A549 (cell line): Measurements from ENCODE around the gene RGS13. TPM values are rescaled to one million over a fixed set of nuclear protein-coding genes. Genes with fewer than 3 reads are reported as not detected.

ENCODE experiments used
- ATAC-seq, 2 experiments: fragments of 200-7000 bp in 1 of 2; fragments of >200 bp in 1 of 2; cut with Nextera tagmentation in 1 of 2; cut with Tn5 transposase in 1 of 2; 3 replicates each; pipeline versions ENCODE4 v1.8.0 to v1.9.1; 2018 to 2020; ENCODE audit warnings: mild to moderate bottlenecking in 1 of 2, moderate library complexity in 1 of 2
- CTCF ChIA-PET: fragments of 300-600 bp; sonication (Branson Sonifier 250); formaldehyde crosslinking; extraction: SDS; loops from one replicate; lab custom pipeline; 2021; ENCODE audit warnings: antibody characterized with exemption, inconsistent platforms; lab: Yijun Ruan, JAX
- POLR2A ChIA-PET: fragments of 350-600 bp; formaldehyde crosslinking; extraction: SDS; loops from one replicate; lab custom pipeline; 2021; ENCODE audit warnings: antibody characterized with exemption, inconsistent platforms; lab: Yijun Ruan, JAX
- DNase-seq, 2 experiments: peaks; one replicate each; pipeline versions ENCODE4 v3.0.0 to v3.0.0-alpha.2; 2011 to 2016; ENCODE audit warnings: low read depth in 1 of 2, low spot score in 1 of 2
- FAIRE-seq: peaks from 2 replicates; lab custom pipeline; 2011; peaks lifted over from hg19 to GRCh38; lab: Jason Lieb, UNC
- H3K27ac ChIP-seq, 2 experiments: fragments of >200 bp; sonication (Bioruptor Twin); formaldehyde crosslinking; 3 replicates each; pipeline ENCODE4 v1.5.1; 2016 to 2017
- H3K4me1 ChIP-seq: fragments of >200 bp; sonication (Bioruptor Twin); formaldehyde crosslinking; 3 replicates; pipeline ENCODE4 v1.6.1; 2016
- H3K4me2 ChIP-seq: fragments of >200 bp; sonication (Bioruptor Twin); formaldehyde crosslinking; 3 replicates; pipeline ENCODE4 v1.6.1; 2016
- H3K4me3 ChIP-seq: fragments of >200 bp; sonication (Bioruptor Twin); formaldehyde crosslinking; 3 replicates; pipeline ENCODE4 v1.5.1; 2016
- H3K9me3 ChIP-seq: fragments of >200 bp; sonication (Bioruptor Twin); formaldehyde crosslinking; 3 replicates; pipeline ENCODE4 v1.6.1; 2016
- BHLHE40 ChIP-seq: IDR thresholded peaks from 2 replicates; pipeline ENCODE4 v1.6.1; 2012; ENCODE audit warnings: low read depth, low read length, inconsistent platforms
- CBX2 ChIP-seq: fragments of 200-600 bp; sonication (generic); IDR thresholded peaks from 2 replicates; pipeline ENCODE4 v1.6.1; 2016; ENCODE audit warnings: low read depth, mild to moderate bottlenecking, borderline replicate concordance
- CEBPB ChIP-seq, 2 experiments: fragments of >200 bp in 1 of 2; sonication (Bioruptor Twin) in 1 of 2; formaldehyde crosslinking in 1 of 2; IDR thresholded peaks; 2 replicates each; pipeline ENCODE4 v1.6.1; 2012 to 2016
- CHD4 ChIP-seq: fragments of 200-600 bp; sonication (generic); IDR thresholded peaks from 2 replicates; pipeline ENCODE4 v1.6.1; 2016; ENCODE audit warnings: antibody characterized with exemption, mild to moderate bottlenecking, borderline replicate concordance
- CTCF ChIP-seq: fragments of >200 bp; sonication (Bioruptor Twin); formaldehyde crosslinking; IDR thresholded peaks from 3 replicates; pipeline ENCODE4 v1.5.1; 2016
- ESRRA ChIP-seq: fragments of 150-350 bp; IDR thresholded peaks from 2 replicates; pipeline ENCODE4 v1.6.1; 2014; ENCODE audit warnings: mild to moderate bottlenecking, low read length, borderline replicate concordance
- FOSB ChIP-seq: fragments of 250-450 bp; sonication (Bioruptor Pico); IDR thresholded peaks from 2 replicates; pipeline ENCODE4 v1.5.0; 2020; ENCODE audit warnings: mild to moderate bottlenecking, moderate library complexity
- FOSL2 ChIP-seq, 2 experiments: fragments of 450-650 bp in 1 of 2; fragments of >200 bp in 1 of 2; sonication (Bioruptor Twin) in 1 of 2; formaldehyde crosslinking; IDR thresholded peaks; 2 replicates each; pipeline versions ENCODE4 v1.5.0 to v1.6.1; 2016 to 2020; ENCODE audit warnings: mild to moderate bottlenecking in 1 of 2, moderate library complexity in 1 of 2
- GATA3 ChIP-seq: IDR thresholded peaks from 2 replicates; pipeline ENCODE4 v1.6.1; 2012; ENCODE audit warnings: borderline replicate concordance
- HOXA7 ChIP-seq: fragments of 250-450 bp; sonication (Bioruptor Pico); IDR thresholded peaks from 2 replicates; pipeline ENCODE4 v1.5.0; 2020; ENCODE audit warnings: mild to moderate bottlenecking, moderate library complexity
- HOXB13 ChIP-seq: fragments of 250-450 bp; sonication (Bioruptor Pico); IDR thresholded peaks from 2 replicates; pipeline ENCODE4 v1.5.0; 2020; ENCODE audit warnings: low read depth, mild to moderate bottlenecking, moderate library complexity
- JUN ChIP-seq, 2 experiments: fragments of >200 bp; sonication (Bioruptor Twin); formaldehyde crosslinking; IDR thresholded peaks; 2 replicates in 1 of 2; 3 replicates in 1 of 2; pipeline ENCODE4 v1.6.1; 2016 to 2017
- JUNB ChIP-seq: fragments of >200 bp; sonication (Bioruptor Twin); formaldehyde crosslinking; IDR thresholded peaks from 2 replicates; pipeline ENCODE4 v1.6.1; 2016
- KDM5A ChIP-seq: fragments of 200-600 bp; sonication (generic); IDR thresholded peaks from 2 replicates; pipeline ENCODE4 v1.6.1; 2016; ENCODE audit warnings: antibody characterized with exemption, mild to moderate bottlenecking
- MAZ ChIP-seq: fragments of 150-350 bp; IDR thresholded peaks from 2 replicates; pipeline ENCODE4 v1.6.1; 2014; ENCODE audit warnings: antibody characterized with exemption, low read depth, low read length, borderline replicate concordance
- NPAS2 ChIP-seq: fragments of 250-450 bp; sonication (Bioruptor Pico); IDR thresholded peaks from 2 replicates; pipeline ENCODE4 v1.8.0; 2022; ENCODE audit warnings: mild to moderate bottlenecking, moderate library complexity, borderline replicate concordance
- PHF8 ChIP-seq: fragments of 200-600 bp; sonication (generic); IDR thresholded peaks from 2 replicates; pipeline ENCODE4 v1.6.1; 2016; ENCODE audit warnings: low read depth, mild to moderate bottlenecking, antibody characterized with exemption, moderate library complexity, borderline replicate concordance
- RAD21 ChIP-seq, 2 experiments: fragments of >200 bp in 1 of 2; sonication (Bioruptor Twin) in 1 of 2; formaldehyde crosslinking in 1 of 2; IDR thresholded peaks in 1 of 2; conservative IDR thresholded peaks in 1 of 2; 2 replicates in 1 of 2; 3 replicates in 1 of 2; pipeline ENCODE4 v1.6.1; 2012 to 2018; ENCODE audit warnings: inconsistent platforms in 1 of 2
- REST ChIP-seq: fragments of 200-600 bp; sonication (generic); IDR thresholded peaks from 2 replicates; pipeline ENCODE4 v1.6.1; 2016; ENCODE audit warnings: antibody characterized with exemption, mild to moderate bottlenecking, moderate library complexity
- RFX5 ChIP-seq: fragments of 450-650 bp; IDR thresholded peaks from 2 replicates; pipeline ENCODE4 v1.7.1; 2014; ENCODE audit warnings: antibody characterized with exemption, mild to moderate bottlenecking, moderate library complexity
- SREBF2 ChIP-seq: fragments of 450-650 bp; IDR thresholded peaks from 2 replicates; pipeline ENCODE4 v1.6.1; 2014; ENCODE audit warnings: mild to moderate bottlenecking, moderate library complexity
- TP53 ChIP-seq: fragments of 250-450 bp; sonication (Bioruptor Pico); IDR thresholded peaks from 2 replicates; pipeline ENCODE4 v1.5.0; 2021; ENCODE audit warnings: mild to moderate bottlenecking, moderate library complexity
- ZNF302 ChIP-seq: fragments of 250-450 bp; sonication (Bioruptor Pico); IDR thresholded peaks from 2 replicates; pipeline ENCODE4 v1.9.0; 2021; ENCODE audit warnings: inconsistent platforms, mild to moderate bottlenecking, moderate library complexity
- WGBS: methylation state at CpG from one replicate; pipeline ENCODE4 v1.1.6; 2017; ENCODE audit errors: missing lambda C conversion rate; 5-methylcytosine and 5-hydroxymethylcytosine counted together
- polyA plus RNA-seq, 4 experiments: library from polyadenylated mRNA; depleted of rRNA in 3 of 4; stranded (reverse); fragments of >200 nt; fragmentation: RNase III in 1 of 4; extraction: RNeasy Plus Mini Kit Qiagen cat#74134 plus additional on column Dnase treatment in 1 of 4; gene quantifications; 2 replicates in 3 of 4; 3 replicates in 1 of 4; pipeline ENCODE4 v1.2.3, GENCODE V29; 2011 to 2017

The RGS13 gene
- polyA plus RNA-seq, 2 of the 4 experiments (the other 2 are of a cell fraction) = not detected

- no peak for FAIRE-seq
- H3K9me3 ChIP-seq = no peaks in the 10 kb centered on the region
- CTCF ChIA-PET = interaction anchor here (0.6 to 1.4 kb wide), 3 partner anchors 165 to 392 kb away, joined by 3 read pairs; no protein-coding TSS in a partner anchor
- peak; percentile 16 to 77 for DNase-seq
- WGBS = 31% methylated on average over 4 of the region's 4 CpGs
- H3K4me2 ChIP-seq = peak overlapping the region; percentile 55
- no peak overlapping the region for H3K4me3 ChIP-seq
- POLR2A ChIA-PET = interaction anchor here (0.9 kb wide), 1 partner anchor 419 kb away, joined by 3 read pairs; the partner anchor contains the start of gene UCHL5
- peak; percentile 27 to 71; a peak in 3 of 4 replicates for TF ChIP-seq CEBPB (IDR thresholded peaks at IDR 0.05)
- peak; percentile 45; the same call in 1 of the 2 replicates for TF ChIP-seq GATA3
- TF ChIP-seq NPAS2 (CRISPR knock-in tag) = no peak
- TF ChIP-seq JUNB = peak; percentile 47; the same call in 1 of the 2 replicates
- no peak for TF ChIP-seq FOSL2 (IDR thresholded peaks at IDR 0.05)
- TF ChIP-seq FOSL2 (CRISPR knock-in tag; IDR thresholded peaks at IDR 0.05) = peak; percentile 72
- TF ChIP-seq BHLHE40 = no peak
- H3K4me1 ChIP-seq = peaks cover 21% of the 10 kb centered on the region
- ATAC-seq = peak; percentile 92 to 96
- H3K27ac ChIP-seq = peak overlapping the region; percentile 38 to 72
Observed at GRCh38 chr1:192639607-192640368, 3.8 kb downstream of the RGS13 start.

- DNase-seq (no peak), ATAC-seq (no peak), FAIRE-seq (no peak)
- no peak overlapping the region for H3K27ac ChIP-seq
- H3K4me2 ChIP-seq = no peak overlapping the region
- ChIA-PET CTCF (no interaction called here), POLR2A (no interaction called here)
- TF ChIP-seq SREBF2 (no peak), FOSB (CRISPR knock-in tag) (no peak), PHF8 (no peak), CTCF (no peak), RFX5 (no peak), MAZ (no peak), HOXB13 (CRISPR knock-in tag) (no peak), CBX2 (no peak), TP53 (CRISPR knock-in tag) (no peak), CHD4 (no peak), JUN (IDR thresholded peaks at IDR 0.05) (no peak), ZNF302 (no peak), REST (no peak), ESRRA (no peak), KDM5A (no peak), HOXA7 (CRISPR knock-in tag) (no peak), RAD21 (conservative IDR thresholded peaks at IDR 0.05 in 1 of 2, IDR thresholded peaks at IDR 0.05 in 1 of 2) (no peak), GATA3 (no peak), JUNB (no peak)
- no peaks in the 10 kb centered on the region for H3K4me1 ChIP-seq
- WGBS = 93% methylated on average over 1 of the region's 1 CpG
- H3K4me3 ChIP-seq = no peak overlapping the region
- no peaks in the 10 kb centered on the region for H3K9me3 ChIP-seq
Observed at GRCh38 chr1:192652159-192652558, 16.2 kb downstream of the RGS13 start.
